GM18907 (cell line): ENCODE data around the gene GOLM1.

Experiments used
- ATAC-seq: cut with Tn5 transposase; IDR thresholded peaks from one replicate; pipeline ENCODE4 v1.9.1; 2021; ENCODE audit warnings: mild to moderate bottlenecking, moderate library complexity; ENCODE audit not compliant: unreplicated experiment

GOLM1 gene

GRCh38 chr9:86046930-86047341, 52.4 kb downstream of the GOLM1 start:
- ATAC-seq, result no peak

DNA sequence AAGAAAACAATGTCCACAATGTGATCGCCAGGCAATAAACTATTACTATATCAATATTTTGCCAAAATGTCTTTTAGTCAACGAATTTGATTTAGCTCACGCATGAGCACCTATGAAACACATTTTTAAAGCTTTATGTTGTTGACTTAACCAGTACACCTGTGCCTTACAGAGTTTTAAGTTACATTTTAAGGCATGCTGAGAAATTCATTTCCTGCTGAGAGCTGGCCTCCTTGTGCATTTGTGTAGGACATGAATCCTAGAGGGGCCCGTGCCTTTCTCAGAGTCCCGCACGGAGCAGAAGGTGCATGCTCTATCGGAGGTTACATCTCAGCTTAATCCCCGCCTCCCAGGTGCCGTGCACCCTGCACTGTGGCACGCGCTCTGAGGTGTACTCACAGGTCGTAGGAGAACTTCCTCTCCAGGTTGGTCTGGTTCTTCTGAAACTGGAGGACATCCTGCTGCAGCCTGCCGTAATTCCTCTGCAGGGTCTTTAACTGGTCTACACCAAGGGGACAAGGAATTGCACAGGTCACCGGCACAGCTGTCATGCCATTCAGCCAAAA, 53.2 kb downstream of the GOLM1 start:
- no peak for ATAC-seq

DNA sequence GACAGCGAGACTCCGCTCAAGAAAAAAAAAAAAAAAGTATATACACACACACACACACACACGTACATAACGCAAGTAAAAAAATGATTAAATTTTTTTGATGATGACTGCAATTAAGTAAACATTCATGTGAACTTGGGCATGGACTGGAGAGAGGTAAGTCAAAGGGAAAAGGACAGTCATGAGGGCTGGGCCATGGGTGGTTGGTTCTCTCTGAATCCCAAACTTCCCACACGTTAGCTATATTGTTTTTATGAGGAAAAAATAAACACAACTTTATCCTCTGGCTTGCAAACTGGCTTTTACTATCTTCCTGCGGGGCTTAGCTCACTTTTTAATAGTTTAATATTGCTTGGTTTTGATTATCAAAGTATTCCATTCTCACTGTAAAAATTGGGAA, 53.7 kb downstream of the GOLM1 start:
- no peak for ATAC-seq

- ATAC-seq, result no peak
These were observed 55.4 kb downstream of the GOLM1 start for GRCh38 chr9:86043999-86044398.

DNA sequence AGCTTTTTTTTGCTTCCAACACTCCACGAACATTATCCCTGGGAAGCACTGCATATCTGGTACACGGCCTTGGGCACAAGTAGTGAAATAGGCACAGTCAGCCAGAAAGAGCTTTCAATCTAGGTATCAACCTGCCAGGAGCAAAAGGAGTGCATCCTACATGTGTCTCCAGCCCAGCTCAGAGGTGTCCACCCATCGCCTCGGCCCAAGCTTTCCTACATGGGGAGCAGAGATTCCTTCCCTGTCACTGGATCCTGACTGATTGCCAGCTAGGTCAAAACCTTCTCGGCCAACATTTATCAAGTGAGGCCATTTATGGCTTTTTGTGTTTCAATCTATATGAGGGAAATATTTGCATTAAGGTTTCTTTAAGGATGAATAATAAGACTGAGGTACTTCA, 55.8 kb downstream of the GOLM1 start:
- ATAC-seq, result no peak

GRCh38 chr9:86042199-86042978, 57.0 kb downstream of the GOLM1 start:
- no peak for ATAC-seq

DNA sequence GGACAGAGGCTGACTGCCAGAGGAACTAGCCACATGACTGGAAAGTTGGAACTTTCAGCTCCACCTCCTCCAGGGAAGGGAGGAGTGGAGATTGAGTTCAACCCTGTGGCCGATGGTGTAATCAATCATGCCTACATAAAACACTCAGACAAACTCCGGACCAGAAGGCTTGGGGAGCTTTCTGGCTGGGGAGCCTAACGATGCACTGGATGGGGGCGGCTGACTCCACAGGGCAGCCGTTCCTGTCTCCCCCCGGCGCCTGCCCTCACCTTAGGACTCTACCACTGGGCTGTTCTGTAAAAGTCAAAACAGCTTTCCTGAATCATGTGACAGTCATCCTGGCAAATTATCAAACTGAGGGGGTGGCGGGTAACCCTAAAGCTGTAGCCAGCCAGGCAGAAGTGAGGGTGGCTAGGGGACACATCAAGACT, 58.0 kb downstream of the GOLM1 start:
- no peak for ATAC-seq

DNA sequence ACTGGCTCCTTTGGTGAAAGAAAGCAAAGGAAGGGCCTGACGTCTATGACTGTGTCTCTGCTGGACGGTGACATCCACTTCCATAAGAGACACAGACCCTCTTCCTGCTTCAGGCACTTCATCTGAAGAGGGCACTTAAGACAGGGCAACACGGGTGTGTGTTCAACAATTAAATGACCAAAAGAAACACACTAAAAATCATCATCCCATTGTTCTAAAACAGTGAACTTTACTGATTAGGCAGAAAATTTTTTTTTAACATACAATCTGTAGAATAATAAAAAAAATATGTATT, 58.5 kb downstream of the GOLM1 start:
- no peak for ATAC-seq

GRCh38 chr9:86039991-86040860, 59.1 kb downstream of the GOLM1 start:
- no peak for ATAC-seq

DNA sequence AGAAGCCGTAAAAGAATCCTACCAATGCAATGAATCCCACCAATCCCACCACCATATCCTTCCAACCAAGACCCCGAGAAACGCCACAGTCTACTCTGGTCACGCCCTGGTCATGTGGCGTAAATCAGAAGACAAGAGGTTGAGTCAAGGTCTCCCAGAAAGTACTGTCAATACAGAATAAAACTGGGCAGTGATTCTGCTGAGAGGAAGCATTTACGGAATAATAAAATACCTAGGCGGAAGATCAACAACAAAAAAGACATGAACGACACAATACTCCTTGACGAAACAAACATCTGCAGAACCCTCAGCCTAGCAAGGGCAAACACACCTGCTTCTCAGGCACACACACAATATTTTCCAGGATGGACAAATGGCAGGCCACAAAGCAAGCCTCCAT, 62.8 kb downstream of the GOLM1 start:
- no peak for ATAC-seq

- no peak for ATAC-seq
These were observed 63.4 kb downstream of the GOLM1 start for GRCh38 chr9:86035827-86036440.

DNA sequence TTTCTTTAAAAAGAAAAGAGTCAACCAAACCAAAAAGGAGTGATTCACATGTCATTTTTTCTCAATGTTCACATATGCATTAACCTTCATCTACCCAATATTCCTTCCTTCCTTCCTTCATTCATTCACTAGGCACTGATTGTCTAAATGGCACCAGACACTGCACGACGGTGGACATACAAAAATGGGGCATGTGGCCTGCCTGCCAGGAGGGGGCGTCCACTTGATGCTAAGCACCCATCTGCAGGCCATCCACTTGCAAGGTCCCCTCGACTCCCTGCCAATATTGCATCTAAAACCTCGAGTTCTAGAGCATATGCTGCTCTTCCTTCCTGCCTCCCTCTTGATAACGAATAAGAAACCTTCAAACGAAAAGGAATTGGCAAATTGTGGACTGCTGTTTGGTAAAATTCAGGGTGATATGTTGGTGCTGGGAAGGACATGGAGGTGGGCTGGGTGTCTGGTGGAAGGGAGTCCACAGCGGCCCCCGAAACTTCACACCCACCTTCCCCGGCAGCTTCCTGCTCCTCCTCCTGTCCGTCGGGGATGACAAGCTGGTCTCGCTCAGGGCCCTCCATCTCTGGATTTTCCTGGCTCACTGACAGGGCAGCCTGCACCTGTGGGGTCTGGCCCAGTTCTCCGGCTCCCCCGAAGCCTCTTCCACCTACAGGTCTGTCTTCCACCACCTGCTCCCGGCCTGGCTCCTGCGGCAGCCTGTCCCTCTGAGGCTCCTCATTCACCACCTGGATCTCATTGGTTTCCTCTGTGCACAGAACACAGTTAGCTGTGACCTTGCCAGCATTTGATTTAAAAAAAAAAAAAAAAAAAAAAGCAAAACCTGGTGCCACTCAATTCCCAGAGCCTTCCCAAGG, 64.3 kb downstream of the GOLM1 start:
- no peak for ATAC-seq

- no peak for ATAC-seq
These were observed 71.6 kb downstream of the GOLM1 start for GRCh38 chr9:86027767-86028166.

DNA sequence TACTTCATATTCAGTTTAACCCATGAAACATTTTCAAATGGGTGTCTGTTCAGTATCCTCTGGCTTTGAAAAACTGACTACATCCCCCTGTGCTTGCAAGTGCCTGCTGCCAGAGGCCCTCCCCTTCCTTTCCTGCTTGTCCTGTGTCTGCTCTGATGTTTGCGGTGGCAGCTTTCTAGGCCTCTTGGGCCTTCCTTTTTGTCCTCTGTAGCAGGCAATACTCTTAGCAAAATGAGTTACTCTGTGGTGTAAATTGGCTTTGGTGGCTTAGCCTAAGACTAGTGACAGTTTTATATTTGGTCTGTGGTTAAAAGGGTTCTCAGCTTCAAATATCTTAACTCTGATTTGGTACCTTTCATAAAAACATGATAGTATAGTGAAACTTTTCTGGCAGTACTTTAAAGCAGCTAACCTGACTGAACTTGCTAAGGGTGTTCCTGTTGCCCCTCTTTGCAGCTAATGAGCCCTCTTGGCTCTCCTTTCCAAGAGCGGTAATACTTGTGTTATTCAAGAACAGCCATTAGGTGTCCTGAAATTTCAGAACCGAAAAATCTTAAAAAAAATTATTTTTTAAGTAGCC, 76.6 kb downstream of the GOLM1 start:
- ATAC-seq, result no peak

DNA sequence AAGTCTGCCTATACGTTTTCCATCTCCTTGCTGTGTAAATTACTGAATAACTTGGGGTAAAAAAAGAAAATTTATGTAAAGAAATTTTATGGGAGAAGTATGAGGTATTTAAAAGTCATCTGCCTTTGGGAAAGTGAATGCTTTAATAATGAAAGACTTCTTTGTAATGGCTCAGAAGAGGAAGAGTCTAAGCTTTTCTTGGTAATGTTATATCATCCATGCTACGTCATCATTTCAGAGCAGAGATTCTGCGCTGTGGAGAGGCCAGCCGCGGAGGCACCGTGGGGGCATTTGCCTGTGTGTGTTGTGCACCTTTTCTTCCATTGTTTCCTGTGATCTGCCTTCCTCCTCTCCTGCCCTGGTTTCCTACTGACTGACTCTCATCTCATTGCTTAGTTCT, 78.2 kb downstream of the GOLM1 start:
- ATAC-seq, result no peak

DNA sequence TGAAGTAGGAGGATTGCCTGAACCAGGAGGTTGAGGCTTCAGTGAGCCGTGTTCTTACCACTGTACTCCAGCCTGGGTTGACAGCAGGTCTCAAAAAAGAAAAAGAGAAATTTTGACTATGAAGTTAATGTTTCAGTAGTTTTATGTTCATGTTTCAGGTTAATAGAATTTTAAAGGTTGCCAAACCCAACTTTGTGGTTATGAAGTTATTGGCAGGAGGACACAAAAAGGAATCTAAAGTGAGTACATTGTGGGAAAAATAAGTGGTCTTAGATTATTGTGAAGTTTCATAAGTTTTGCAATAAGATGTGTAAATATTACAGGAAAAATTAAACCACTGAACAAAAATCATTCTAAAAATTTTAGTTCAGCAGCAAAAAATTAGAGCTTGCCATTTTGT, 78.6 kb downstream of the GOLM1 start:
- ATAC-seq, result no peak

- ATAC-seq, result no peak
These were observed 90.2 kb downstream of the GOLM1 start for GRCh38 chr9:86009133-86009532.

GRCh38 chr9:86005253-86005775, 94.0 kb downstream of the GOLM1 start:
- ATAC-seq, result no peak

- ATAC-seq, result no peak
These were observed 103.8 kb downstream of the GOLM1 start for GRCh38 chr9:85995599-85995998.

- ATAC-seq, result no peak
These were observed 104.3 kb downstream of the GOLM1 start for GRCh38 chr9:85995097-85995496.
